ENCODE measurements around the gene EFHD1.
"Not testable (repeated sequence)": the region's sequence is repeated elsewhere in the genome, so short reads cannot be mapped to it uniquely, and the experiment has no call there.

Gene EFHD1

GRCh38 chr2:232622563-232622962, 10.8 kb upstream of the EFHD1 start:
- no peak for FAIRE-seq

GRCh38 chr2:232623768-232624765, 9.3 kb upstream of the EFHD1 start:
- FAIRE-seq = no peak

DNA sequence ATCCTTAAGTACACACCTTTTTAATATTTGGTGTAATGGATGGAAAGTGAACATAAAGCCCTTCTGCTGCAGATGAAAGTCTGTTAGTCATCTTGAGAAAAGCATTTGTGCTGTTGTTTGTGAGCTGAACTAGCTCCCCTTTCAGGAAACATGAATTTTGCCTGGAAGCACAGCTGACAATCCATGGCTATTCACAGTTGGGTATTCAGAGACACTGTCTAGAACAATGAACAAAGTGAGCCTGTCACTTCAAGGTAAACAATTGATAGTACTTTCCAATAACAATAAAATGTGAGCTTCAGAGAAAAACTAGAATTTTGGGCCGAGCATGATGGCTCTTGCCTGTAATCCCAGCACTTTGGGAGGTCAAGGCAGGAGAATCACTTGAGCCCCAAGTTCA, 6.8 kb upstream of the EFHD1 start:
- FAIRE-seq = no peak

DNA sequence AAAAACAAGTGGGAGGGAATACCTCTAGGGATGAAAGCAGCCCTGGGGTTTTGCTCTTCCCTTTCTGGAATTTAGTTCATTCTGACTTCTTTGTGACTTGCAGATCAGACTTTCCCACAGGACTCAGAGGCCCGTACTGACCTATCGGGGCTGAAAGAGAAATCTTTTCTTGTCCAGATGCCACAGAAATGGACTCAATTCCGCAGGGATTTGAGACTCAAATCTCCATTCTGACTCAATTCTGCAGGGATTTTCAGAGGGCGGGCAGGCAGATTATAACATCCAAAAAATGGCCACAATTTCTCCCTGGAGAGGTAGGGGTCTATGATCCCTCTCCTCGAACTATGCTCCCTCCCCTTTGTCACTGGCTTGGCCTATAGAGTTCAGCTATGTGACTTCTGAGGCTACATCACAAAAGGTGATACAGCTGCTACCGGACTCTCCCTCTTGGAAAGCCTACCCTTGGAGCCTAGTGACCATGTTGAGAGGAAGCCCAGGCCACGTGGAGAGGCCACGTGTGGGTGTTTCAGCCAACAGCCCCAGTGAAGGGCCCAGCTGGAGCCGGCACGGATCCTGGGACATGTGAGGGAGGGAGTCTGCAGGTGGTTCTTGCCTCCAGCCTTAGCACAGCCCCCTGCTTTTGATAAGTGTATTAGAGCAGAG, 4.8 kb upstream of the EFHD1 start:
- FAIRE-seq = no peak

GRCh38 chr2:232629129-232629475, 4.3 kb upstream of the EFHD1 start:
- FAIRE-seq = no peak

- FAIRE-seq = no peak
Measured at GRCh38 chr2:232632229-232632903, 1.0 kb upstream of the EFHD1 start.

DNA sequence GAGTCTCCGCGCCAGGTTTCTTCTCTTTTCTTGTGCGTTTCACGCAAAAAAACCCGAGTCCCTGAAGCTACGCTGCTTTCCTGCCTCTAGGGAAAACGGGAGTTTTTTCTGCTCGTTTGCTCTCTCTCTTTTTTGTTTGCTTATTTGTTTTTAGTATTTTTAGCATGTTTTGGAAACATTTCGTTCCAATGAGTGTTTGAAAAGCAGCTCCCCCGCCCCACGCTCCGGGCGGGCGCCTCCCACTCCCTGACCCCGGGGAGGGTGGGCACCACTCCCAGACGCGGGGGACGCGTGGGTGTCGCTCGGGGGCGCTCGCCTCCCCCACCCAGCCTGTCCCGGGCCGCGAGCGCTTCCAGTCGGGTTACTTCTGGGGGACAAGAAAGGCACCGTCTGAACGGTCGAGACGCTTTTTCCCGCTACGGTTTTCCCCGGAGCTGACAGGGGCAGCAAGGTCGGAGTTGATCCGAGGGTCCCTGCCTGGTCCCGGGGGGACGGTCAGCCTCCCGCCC, 446 bp upstream of the EFHD1 start:
- no peak for FAIRE-seq

DNA sequence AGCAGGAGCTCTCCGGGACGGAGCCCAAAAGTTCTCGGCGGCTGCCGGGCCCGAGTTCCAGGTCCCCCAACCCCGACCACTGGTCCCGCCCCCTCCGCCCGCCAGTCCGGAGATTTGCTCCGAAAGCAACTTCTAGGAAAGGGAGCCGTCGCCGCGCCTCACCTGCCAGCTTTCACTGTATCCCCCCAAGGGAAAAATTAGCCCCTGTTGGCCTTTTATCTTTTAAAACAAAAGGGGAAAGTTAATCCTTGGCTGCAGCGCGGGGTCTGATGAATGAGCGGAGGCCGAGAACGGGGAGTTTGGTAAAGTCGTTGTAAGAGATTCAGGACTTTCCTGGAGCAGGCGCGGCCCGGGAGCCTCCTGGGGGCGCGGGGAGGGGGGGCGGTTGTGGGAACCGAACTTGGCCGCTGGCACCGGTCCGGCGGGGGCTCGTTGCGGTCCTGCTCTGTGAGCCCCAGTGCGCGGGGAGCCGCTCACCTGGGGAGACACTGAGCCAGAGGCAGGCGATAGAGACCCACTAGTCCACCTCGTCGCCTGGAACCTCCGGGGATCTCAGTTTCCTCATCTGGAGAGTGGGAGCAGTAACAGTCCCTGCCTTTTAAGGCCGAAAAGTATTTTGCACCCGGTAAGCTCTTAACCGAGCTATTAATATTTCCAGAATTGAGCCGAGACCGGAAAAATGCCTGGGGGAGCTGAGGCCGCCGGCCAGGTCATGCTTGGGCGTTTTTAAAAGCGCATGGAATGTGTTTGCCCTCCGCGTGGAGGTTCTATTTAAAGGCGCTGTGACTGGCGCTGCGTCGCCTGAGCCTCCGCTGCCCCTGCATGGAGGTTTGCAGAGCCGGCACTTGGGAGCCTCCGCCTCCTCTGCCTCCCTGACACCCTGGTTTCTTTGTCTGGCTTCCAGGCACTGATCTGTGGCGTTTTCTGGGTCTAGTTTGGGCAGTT, 1.1 kb downstream of the EFHD1 start:
- FAIRE-seq = no peak

DNA sequence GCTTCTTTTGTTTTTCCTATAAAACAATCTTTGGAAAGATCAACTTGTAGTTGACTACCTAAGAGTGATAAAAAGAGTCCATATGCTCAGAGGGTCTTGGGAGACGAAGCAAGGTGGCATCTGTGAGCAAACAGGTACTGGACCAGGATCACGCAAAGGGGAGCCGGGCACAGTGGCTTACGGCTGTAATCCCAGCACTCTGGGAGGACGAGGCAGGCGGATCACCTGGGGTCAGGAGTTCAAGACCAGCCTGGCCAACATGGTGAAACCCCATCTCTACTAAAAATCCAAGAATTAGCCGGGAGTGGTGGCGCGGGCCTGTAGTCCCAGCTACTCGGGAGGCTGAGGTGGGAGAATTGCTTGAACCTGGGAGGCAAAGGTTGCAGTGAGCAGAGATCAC, 2.0 kb downstream of the EFHD1 start:
- FAIRE-seq = not testable (repeated sequence)

GRCh38 chr2:232635820-232636219, 2.4 kb downstream of the EFHD1 start:
- no peak for FAIRE-seq

DNA sequence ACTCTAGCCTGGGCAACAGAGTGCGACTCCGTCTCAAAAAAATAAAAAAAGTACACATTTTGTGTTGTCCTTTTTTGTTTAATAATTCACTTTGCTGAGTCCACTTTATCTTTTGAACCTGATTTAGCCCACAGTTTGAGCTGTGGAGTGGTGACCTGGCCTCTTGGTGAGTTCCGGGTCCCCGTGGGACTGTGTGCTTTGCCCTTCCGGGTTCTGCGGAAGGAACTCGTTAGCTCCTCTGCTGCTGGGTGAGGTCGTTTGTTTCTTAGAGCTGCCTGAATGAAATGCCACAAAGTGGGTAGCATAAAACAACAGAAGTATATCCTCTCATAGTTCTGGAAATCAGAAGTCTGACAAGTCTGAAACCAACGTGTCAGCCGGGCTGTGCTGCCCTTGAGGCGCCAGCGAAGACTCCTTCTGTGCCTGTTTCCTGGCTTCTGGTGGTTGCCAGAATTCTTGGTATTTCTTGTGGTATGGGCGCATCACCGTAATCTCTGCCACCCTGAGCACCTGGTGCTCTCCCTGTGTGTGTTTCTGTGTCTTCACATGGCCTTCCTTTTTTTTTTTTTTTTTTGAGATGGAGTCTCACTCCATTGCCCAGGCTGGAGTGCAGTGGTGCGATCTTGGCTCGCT, 3.5 kb downstream of the EFHD1 start:
- no peak for FAIRE-seq

- no peak for FAIRE-seq
Measured at GRCh38 chr2:232637866-232638583, 4.6 kb downstream of the EFHD1 start.

GRCh38 chr2:232641153-232641848, 7.9 kb downstream of the EFHD1 start:
- no peak for FAIRE-seq

DNA sequence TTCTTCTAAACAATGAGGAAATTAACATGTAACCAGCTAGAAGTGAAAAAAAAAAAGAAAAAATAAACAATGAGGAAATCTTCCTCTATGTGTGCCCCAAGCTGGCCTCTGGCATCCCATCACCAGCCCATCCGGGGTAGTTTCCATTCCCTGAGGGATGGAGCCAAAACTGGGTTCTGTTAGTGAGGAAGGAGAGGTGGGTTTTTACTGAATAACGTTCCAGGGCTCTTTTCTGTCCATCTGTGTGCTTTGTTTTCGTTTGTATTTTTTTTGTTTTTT, 9.7 kb downstream of the EFHD1 start:
- FAIRE-seq = no peak

DNA sequence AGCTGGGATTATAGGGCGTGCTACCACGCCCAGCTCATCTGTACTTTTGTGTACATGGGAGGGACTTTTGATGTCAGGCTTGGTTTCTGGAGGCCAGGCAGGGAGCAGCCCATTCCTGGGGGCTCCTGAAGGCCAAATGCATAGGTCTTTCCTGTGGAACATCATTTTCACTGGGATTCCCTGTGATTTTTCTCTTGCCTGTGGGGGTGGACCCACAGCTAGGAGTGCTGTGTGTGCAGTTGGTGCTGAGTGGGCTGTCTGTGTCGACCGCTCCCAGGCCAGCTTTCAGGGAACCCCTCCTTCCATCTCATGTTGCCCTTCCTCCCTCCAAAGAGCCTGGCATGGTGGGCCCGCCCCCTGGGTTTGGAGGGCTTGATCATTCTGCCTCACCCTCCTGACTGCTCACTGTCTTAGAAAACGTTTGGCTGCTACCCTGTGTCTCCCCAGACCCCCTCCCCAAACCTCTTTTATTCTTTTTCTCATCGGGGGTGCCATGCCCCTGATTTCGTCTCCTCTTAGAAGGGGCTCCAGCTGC, 10.5 kb downstream of the EFHD1 start:
- FAIRE-seq = no peak

- no peak for FAIRE-seq
Measured at GRCh38 chr2:232645061-232645460, 11.7 kb downstream of the EFHD1 start.

DNA sequence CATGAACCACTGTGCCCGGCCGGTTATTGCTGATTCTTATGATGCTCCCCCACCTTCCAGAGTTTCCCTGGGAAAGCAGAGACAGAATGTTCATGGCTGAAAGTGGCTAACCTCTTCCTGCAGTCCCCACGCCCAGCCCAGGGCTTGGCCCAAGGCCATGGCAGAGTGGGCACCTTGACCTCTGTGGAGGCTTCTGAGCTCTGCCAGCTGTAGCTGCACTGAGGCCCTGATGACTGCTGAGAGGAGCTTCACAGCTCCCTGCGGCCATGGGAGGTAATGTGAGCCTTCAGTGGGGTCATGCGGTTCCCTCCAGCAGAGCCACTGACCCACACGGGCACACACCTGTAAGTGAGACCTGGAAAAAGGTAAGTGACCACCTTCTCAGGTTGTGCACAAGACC, 13.3 kb downstream of the EFHD1 start:
- FAIRE-seq = no peak

DNA sequence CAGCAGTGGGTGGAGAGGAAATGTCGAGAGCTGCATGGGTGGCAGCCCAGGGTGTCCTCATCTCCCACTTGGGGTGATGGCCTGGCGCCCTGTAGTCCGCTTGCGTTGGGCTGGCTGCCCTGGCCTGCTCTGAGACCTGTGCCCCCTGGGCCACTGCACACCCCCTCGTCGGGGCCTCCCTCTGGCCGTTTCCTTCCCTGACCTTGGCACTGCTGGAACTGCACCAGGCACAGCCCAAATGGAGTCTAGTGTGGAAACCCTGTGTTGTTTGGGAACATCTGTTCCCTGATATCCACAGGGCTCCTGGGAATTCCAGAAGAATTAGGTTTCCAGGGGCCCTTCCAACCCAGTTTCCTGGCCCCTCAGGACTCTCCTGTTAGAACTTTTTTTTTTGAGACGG, 13.9 kb downstream of the EFHD1 start:
- no peak for FAIRE-seq

- no peak for FAIRE-seq
Measured at GRCh38 chr2:232649033-232649432, 15.6 kb downstream of the EFHD1 start.

GRCh38 chr2:232652505-232652851, 19.1 kb downstream of the EFHD1 start:
- FAIRE-seq = no peak

- no peak for FAIRE-seq
Measured at GRCh38 chr2:232653441-232653840, 20.0 kb downstream of the EFHD1 start.
